ENCODE measurements around the gene EIF5B. TPM values are rescaled to one million over a fixed set of nuclear protein-coding genes. Genes with fewer than 3 reads are reported as not detected.

EIF5B gene
- total and polyA plus RNA-seq, 2 donors (not counting 1 experiment from before 2014, with no cell fraction given): 4.5 to 32.8 TPM

DNA sequence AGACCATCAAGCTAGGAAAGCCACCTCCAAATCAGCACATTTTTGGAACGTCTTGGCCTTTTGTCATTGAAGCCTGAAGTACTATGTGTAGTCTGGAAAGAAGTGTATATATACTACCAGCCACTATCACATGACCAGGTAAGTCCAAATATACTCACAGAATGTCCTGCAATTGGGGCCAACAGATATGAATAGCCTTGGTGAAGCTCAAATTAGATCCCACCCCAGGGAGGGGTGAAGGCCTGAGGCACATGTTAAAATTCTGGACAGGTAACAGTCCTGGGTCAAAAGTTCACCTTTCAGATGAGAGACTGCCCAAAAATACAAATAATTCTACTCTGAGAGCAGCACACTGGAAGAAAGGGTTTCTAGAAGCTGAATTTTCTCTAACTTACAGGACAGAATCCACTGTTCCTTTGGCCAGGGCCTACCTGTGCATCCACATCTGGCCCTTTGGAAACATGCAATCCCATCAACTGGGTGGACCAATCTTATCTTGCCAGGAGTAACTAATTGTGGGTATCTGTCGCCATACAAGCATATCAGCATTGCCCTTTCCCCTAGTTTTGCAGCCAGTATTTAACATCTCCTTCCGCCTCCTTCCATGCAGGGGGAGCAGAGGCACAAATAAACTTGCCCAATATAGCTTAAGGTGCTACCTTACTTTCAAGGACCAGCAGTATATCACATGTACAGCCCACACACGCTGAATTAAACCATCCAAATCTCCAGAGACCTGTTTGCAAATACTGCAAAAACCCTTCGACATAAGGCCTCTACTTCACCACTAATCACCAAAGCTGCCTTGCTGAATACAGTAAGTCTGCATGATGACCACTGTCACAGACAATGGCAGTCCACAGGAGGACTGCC, 67.8 kb downstream of the EIF5B start:
- intact Hi-C loops (cut with micrococcal nuclease): no loop called here
- POLR2A ChIA-PET: no interaction called here
- Mint-ChIP-seq H3K27me3 (no peaks in the 10 kb centered on the region), H3K9me3 (ENCODE audit: insufficient read depth) (no peaks in the 10 kb centered on the region), H3K4me1 (no peaks in the 10 kb centered on the region), H3K4me3 (no peak overlapping the region), H3K27ac (no peak overlapping the region)
- H3K27me3 ChIP-seq (replicated peaks in 1 of 4; ENCODE audit: control extremely low read depth in 1 of 4, control insufficient read depth in 3 of 4, insufficient read depth in 4 of 4, low read length in 3 of 4): no peaks in the 10 kb centered on the region
- H4K20me1 ChIP-seq (ENCODE audit: control insufficient read depth, insufficient read depth, low read length, poor library complexity, severe bottlenecking): no peaks in the 10 kb centered on the region
- no peak overlapping the region for H3K9ac ChIP-seq (ENCODE audit: low read length)
- peaks cover 2 to 69% of the 10 kb centered on the region in 2 experiments for H3K36me3 ChIP-seq (replicated peaks in 1 of 2; ENCODE audit: control extremely low read depth in 1 of 2, control insufficient read depth in 1 of 2, extremely low read depth in 1 of 2, insufficient read depth in 2 of 2, low read length in 1 of 2)
- no peak for DNase-seq
- no peak for TF ChIP-seq EZH2 (IDR thresholded peaks at IDR 0.05; ENCODE audit: borderline replicate concordance, insufficient read depth, low read depth, low read length, poor library complexity, severe bottlenecking)
- no peak for TF ChIP-seq CTCF (IDR thresholded peaks at IDR 0.05)
- WGBS (ENCODE audit: insufficient coverage): 88% methylated on average over 4 of the region's 5 CpGs
- no peak overlapping the region for H3K4me3 ChIP-seq (ENCODE audit: control extremely low read depth in 1 of 5, extremely low read depth in 1 of 5, insufficient read depth in 1 of 5, low read depth in 2 of 5, low read length in 4 of 5)
- H3K27ac ChIP-seq (ENCODE audit: low read length in 2 of 2): no peak overlapping the region
- CTCF ChIA-PET: no interaction called here
- ATAC-seq (ENCODE audit: low read depth): no peak
- H3K4me2 ChIP-seq (replicated peaks; ENCODE audit: low read depth, low read length, poor library complexity, severe bottlenecking): no peak overlapping the region
- no peaks in the 10 kb centered on the region for H3K9me3 ChIP-seq (ENCODE audit: control extremely low read depth in 1 of 3, control insufficient read depth in 2 of 3, insufficient read depth in 1 of 3, low read length in 2 of 3)
- no peak overlapping the region for H2AFZ ChIP-seq (ENCODE audit: insufficient read depth, low read depth, low read length, poor library complexity, severe bottlenecking)
- H3K4me1 ChIP-seq (ENCODE audit: control insufficient read depth in 2 of 2, insufficient read depth in 2 of 2, low read length in 2 of 2): no peaks in the 10 kb centered on the region
- H3K79me2 ChIP-seq (ENCODE audit: control insufficient read depth, insufficient read depth, low read length): no peaks in the 10 kb centered on the region

GRCh38 chr2:99406137-99406536, 68.9 kb downstream of the EIF5B start:
- Mint-ChIP-seq H3K27me3 (no peaks in the 10 kb centered on the region), H3K4me1 (no peaks in the 10 kb centered on the region), H3K9me3 (ENCODE audit: insufficient read depth) (no peaks in the 10 kb centered on the region), H3K27ac (no peak overlapping the region), H3K4me3 (no peak overlapping the region)
- ATAC-seq (ENCODE audit: low read depth) (no peak), DNase-seq (no peak)
- Histone ChIP-seq H2AFZ (ENCODE audit: insufficient read depth, low read depth, low read length, poor library complexity, severe bottlenecking) (no peak overlapping the region), H3K36me3 (replicated peaks in 1 of 2; ENCODE audit: control extremely low read depth in 1 of 2, control insufficient read depth in 1 of 2, extremely low read depth in 1 of 2, insufficient read depth in 2 of 2, low read length in 1 of 2) (peaks cover 2 to 58% of the 10 kb centered on the region in 2 experiments), H3K27me3 (replicated peaks in 1 of 4; ENCODE audit: control extremely low read depth in 1 of 4, control insufficient read depth in 3 of 4, insufficient read depth in 4 of 4, low read length in 3 of 4) (no peaks in the 10 kb centered on the region), H3K9ac (ENCODE audit: low read length) (no peak overlapping the region), H3K79me2 (ENCODE audit: control insufficient read depth, insufficient read depth, low read length) (no peaks in the 10 kb centered on the region), H3K4me2 (replicated peaks; ENCODE audit: low read depth, low read length, poor library complexity, severe bottlenecking) (no peak overlapping the region), H3K4me1 (ENCODE audit: control insufficient read depth in 2 of 2, insufficient read depth in 2 of 2, low read length in 2 of 2) (no peaks in the 10 kb centered on the region), H4K20me1 (ENCODE audit: control insufficient read depth, insufficient read depth, low read length, poor library complexity, severe bottlenecking) (no peaks in the 10 kb centered on the region), H3K4me3 (ENCODE audit: control extremely low read depth in 1 of 5, extremely low read depth in 1 of 5, insufficient read depth in 1 of 5, low read depth in 2 of 5, low read length in 4 of 5) (no peak overlapping the region), H3K27ac (ENCODE audit: low read length in 2 of 2) (no peak overlapping the region), H3K9me3 (ENCODE audit: control extremely low read depth in 1 of 3, control insufficient read depth in 2 of 3, insufficient read depth in 1 of 3, low read length in 2 of 3) (no peaks in the 10 kb centered on the region)
- WGBS (ENCODE audit: insufficient coverage): 100% methylated on average over 1 of the region's 6 CpGs
- CTCF ChIA-PET: interaction anchor here (0.9 kb wide), 1 partner anchor 15 kb away, joined by 3 read pairs; no protein-coding TSS in a partner anchor
- POLR2A ChIA-PET: no interaction called here
- TF ChIP-seq CTCF (IDR thresholded peaks at IDR 0.05): no peak
- TF ChIP-seq EZH2 (IDR thresholded peaks at IDR 0.05; ENCODE audit: borderline replicate concordance, insufficient read depth, low read depth, low read length, poor library complexity, severe bottlenecking): no peak
- intact Hi-C loops (cut with micrococcal nuclease): no loop called here

All from B cell (primary cell).